H1 (cell line): Measurements from ENCODE around the gene LSG1. TPM values are rescaled to one million over a fixed set of nuclear protein-coding genes. Genes with fewer than 3 reads are reported as not detected.

ENCODE experiments used
- CTCF ChIA-PET: fragments of 300-600 bp; sonication (Branson Sonifier 250); formaldehyde crosslinking; loops from one replicate; lab custom pipeline; 2021; ENCODE audit not compliant: partially characterized antibody; lab: Charles Lee
- POLR2A ChIA-PET: fragments of 300-600 bp; sonication (Branson Sonifier 250); formaldehyde crosslinking; loops from one replicate; lab custom pipeline; 2021; ENCODE audit warnings: inconsistent platforms; ENCODE audit not compliant: partially characterized antibody; lab: Charles Lee
- DNase-seq, 2 experiments: peaks; one replicate each; pipeline versions ENCODE4 v3.0.0 to v3.0.0-alpha.2; 2010 to 2022; ENCODE audit warnings: low spot score in 2 of 2, low read depth in 1 of 2, mixed read lengths in 1 of 2
- FAIRE-seq: peaks from 2 replicates; lab custom pipeline; 2011; peaks lifted over from hg19 to GRCh38; lab: Jason Lieb, UNC
- H2AFZ ChIP-seq: 2 replicates; pipeline ENCODE4 v1.8.1; 2012; ENCODE audit warnings: low read length, inconsistent platforms
- H2AK5ac ChIP-seq: 2 replicates; pipeline ENCODE4 v1.6.1; 2013; ENCODE audit warnings: low read depth, low read length
- H2BK120ac ChIP-seq: replicated peaks from 2 replicates; pipeline ENCODE3; 2013; ENCODE audit warnings: low read depth, low read length, inconsistent platforms
- H2BK12ac ChIP-seq: 2 replicates; pipeline ENCODE4 v1.6.1; 2013; ENCODE audit warnings: low read depth, low read length
- H2BK15ac ChIP-seq: 2 replicates; pipeline ENCODE4 v1.6.1; 2013; ENCODE audit warnings: low read length
- H2BK20ac ChIP-seq: 2 replicates; pipeline ENCODE4 v1.6.1; 2013; ENCODE audit warnings: low read length
- H2BK5ac ChIP-seq: 2 replicates; pipeline ENCODE4 v1.6.1; 2013; ENCODE audit warnings: low read depth, low read length
- H3K14ac ChIP-seq: 2 replicates; pipeline ENCODE4 v1.6.1; 2013; ENCODE audit warnings: inconsistent platforms; ENCODE audit not compliant: insufficient read length
- H3K18ac ChIP-seq: 2 replicates; pipeline ENCODE4 v1.6.1; 2013; ENCODE audit warnings: low read length; ENCODE audit errors: extremely low read depth
- H3K23ac ChIP-seq: 2 replicates; pipeline ENCODE4 v1.6.1; 2013; ENCODE audit warnings: inconsistent platforms; ENCODE audit not compliant: insufficient read length
- H3K23me2 ChIP-seq: 2 replicates; pipeline ENCODE4 v1.6.1; 2013; ENCODE audit warnings: low read depth, low read length
- H3K27ac ChIP-seq: 2 replicates; pipeline ENCODE4 v1.6.1; 2011; ENCODE audit warnings: low read depth, low read length, inconsistent platforms
- H3K27me3 ChIP-seq, 4 experiments: replicated peaks in 1 of 4; 1 replicate in 1 of 4; 2 replicates in 3 of 4; pipeline versions ENCODE4 v1.6.1 to v1.8.1; 2011 to 2013; ENCODE audit warnings: low read length in 3 of 4, mild to moderate bottlenecking in 3 of 4, inconsistent platforms in 2 of 4, mixed read lengths in 2 of 4, moderate library complexity in 1 of 4; ENCODE audit not compliant: control insufficient read depth in 3 of 4, insufficient read depth in 3 of 4; ENCODE audit errors: extremely low read depth in 1 of 4
- H3K36me3 ChIP-seq, 4 experiments: 2 replicates each; pipeline versions ENCODE4 v1.6.1 to v1.8.1; 2011 to 2013; ENCODE audit warnings: mild to moderate bottlenecking in 4 of 4, low read length in 3 of 4, moderate library complexity in 2 of 4, control low read depth in 1 of 4, inconsistent platforms in 1 of 4; ENCODE audit not compliant: insufficient read depth in 4 of 4, control insufficient read depth in 2 of 4
- H3K4ac ChIP-seq: replicated peaks from 2 replicates; pipeline ENCODE3; 2013; ENCODE audit warnings: low read length, low read depth, mixed read lengths, inconsistent platforms; ENCODE audit not compliant: insufficient read length
- H3K4me1 ChIP-seq, 4 experiments: replicated peaks in 1 of 4; 1 replicate in 1 of 4; 2 replicates in 3 of 4; pipeline versions ENCODE4 v1.6.1 to v1.8.1; 2011 to 2013; ENCODE audit warnings: low read length in 3 of 4, inconsistent platforms in 2 of 4, mixed read lengths in 1 of 4; ENCODE audit not compliant: insufficient read depth in 4 of 4, control insufficient read depth in 3 of 4
- H3K4me2 ChIP-seq, 2 experiments: 2 replicates each; pipeline versions ENCODE4 v1.6.1 to v1.8.1; 2011 to 2013; ENCODE audit warnings: low read depth in 2 of 2, low read length in 2 of 2, control low read depth in 1 of 2, inconsistent platforms in 1 of 2, mild to moderate bottlenecking in 1 of 2; ENCODE audit not compliant: insufficient read depth in 1 of 2
- H3K4me3 ChIP-seq, 4 experiments: fragments of 200-600, 300-600 bp in 1 of 4; sonication (generic), shearing (Covaris generic), sonication (Bioruptor Twin) in 1 of 4; 2 replicates each; pipeline versions ENCODE4 v1.5.1 to v1.8.1; 2011 to 2016; ENCODE audit warnings: low read length in 4 of 4, low read depth in 3 of 4, control low read depth in 2 of 4, inconsistent platforms in 2 of 4, mild to moderate bottlenecking in 2 of 4, mixed read lengths in 1 of 4, moderate library complexity in 1 of 4; ENCODE audit not compliant: insufficient read depth in 2 of 4; ENCODE audit errors: extremely low read depth in 1 of 4
- H3K56ac ChIP-seq: replicated peaks from 2 replicates; pipeline ENCODE3; 2013; ENCODE audit warnings: low read depth, mild to moderate bottlenecking, mixed read lengths, low read length, inconsistent platforms; ENCODE audit not compliant: insufficient read length
- H3K79me1 ChIP-seq: 2 replicates; pipeline ENCODE4 v1.6.1; 2013; ENCODE audit warnings: low read depth, low read length, control low read depth
- H3K79me2 ChIP-seq, 2 experiments: 2 replicates each; pipeline versions ENCODE4 v1.6.1 to v1.8.1; 2012 to 2013; ENCODE audit warnings: low read length in 2 of 2, mild to moderate bottlenecking in 2 of 2, inconsistent platforms in 1 of 2; ENCODE audit not compliant: insufficient read depth in 2 of 2, control insufficient read depth in 1 of 2
- H3K9ac ChIP-seq, 4 experiments: replicated peaks in 1 of 4; 1 replicate in 1 of 4; 2 replicates in 3 of 4; pipeline versions ENCODE4 v1.6.1 to v1.8.1; 2011 to 2013; ENCODE audit warnings: low read depth in 3 of 4, low read length in 3 of 4, control low read depth in 2 of 4, mild to moderate bottlenecking in 2 of 4, moderate library complexity in 2 of 4, inconsistent platforms in 1 of 4; ENCODE audit errors: extremely low read depth in 1 of 4
- H3K9me3 ChIP-seq, 2 experiments: 2 replicates each; pipeline versions ENCODE4 v1.6.1 to v1.8.1; 2012 to 2013; ENCODE audit warnings: mild to moderate bottlenecking in 2 of 2, moderate library complexity in 2 of 2, control low read depth in 1 of 2, inconsistent platforms in 1 of 2, low read depth in 1 of 2, low read length in 1 of 2, mixed read lengths in 1 of 2; ENCODE audit not compliant: insufficient read depth in 2 of 2
- H4K20me1 ChIP-seq, 2 experiments: replicated peaks in 1 of 2; 2 replicates each; pipeline versions ENCODE3 to v1.8.1; 2011 to 2013; ENCODE audit warnings: inconsistent platforms in 2 of 2, low read length in 2 of 2, mild to moderate bottlenecking in 1 of 2; ENCODE audit not compliant: insufficient read depth in 2 of 2, control insufficient read depth in 1 of 2
- H4K5ac ChIP-seq: 2 replicates; pipeline ENCODE4 v1.6.1; 2013; ENCODE audit warnings: low read length, low read depth, mixed read lengths, inconsistent platforms; ENCODE audit not compliant: insufficient read length
- H4K8ac ChIP-seq: 2 replicates; pipeline ENCODE4 v1.8.0; 2013; ENCODE audit warnings: mild to moderate bottlenecking, moderate library complexity, low read length, inconsistent platforms; ENCODE audit not compliant: insufficient read depth; ENCODE audit errors: extremely low read depth
- H4K91ac ChIP-seq: replicated peaks from 2 replicates; pipeline ENCODE3; 2013; ENCODE audit warnings: low read length, mixed read lengths, inconsistent platforms; ENCODE audit not compliant: insufficient read length
- MAFK ChIP-seq: IDR thresholded peaks from 2 replicates; pipeline ENCODE4 v1.6.1; 2012; ENCODE audit warnings: low read depth, mild to moderate bottlenecking, improper control_type of control experiment, low read length
- SP1 ChIP-seq: IDR thresholded peaks from 2 replicates; pipeline ENCODE4 v1.6.1; 2011; ENCODE audit warnings: low read depth, low read length
- WGBS, 2 experiments: shearing (Covaris generic) in 1 of 2; methylation state at CpG; one replicate each; pipeline versions ENCODE4 v1.1.6 to v1.1.7; 2013 to 2015; ENCODE audit warnings: low lambda C conversion rate in 2 of 2, mixed read lengths in 2 of 2, inconsistent platforms in 1 of 2, low coverage in 1 of 2, missing lambda C conversion rate in 1 of 2; ENCODE audit not compliant: insufficient replicate concordance in 2 of 2, insufficient coverage in 1 of 2, insufficient read length in 1 of 2; ENCODE audit errors: extremely low coverage in 1 of 2, missing lambda C conversion rate in 1 of 2; 5-methylcytosine and 5-hydroxymethylcytosine counted together
- polyA plus RNA-seq, 7 experiments: library from polyadenylated mRNA; depleted of rRNA in 3 of 7; stranded (reverse) in 5 of 7; unstranded in 2 of 7; fragments of >200 nt in 5 of 7; fragments of 200-250 nt in 2 of 7; gene quantifications; 1 replicate in 5 of 7; 2 replicates in 1 of 7; 4 replicates in 1 of 7; pipeline versions ENCODE4 v1.2.1 to v1.2.3, GENCODE V29; 2011 to 2013; ENCODE audit warnings: missing spikeins in 2 of 7, mixed read lengths in 2 of 7
- total RNA-seq: library from RNA; stranded (reverse); fragmentation: NEBNext Ultra II Directional; extraction: Animal tissue kit (Norgen Biotek cat#: 25700); gene quantifications from 2 replicates; pipeline ENCODE4 v1.2.1, GENCODE V29; 2021

The LSG1 gene
- total and polyA plus RNA-seq, 2 of the 8 experiments (the other 6 are each of a cell fraction or from before 2014, with no cell fraction given), result 23.7 to 47.6 TPM

- Histone ChIP-seq H2BK5ac (no peak overlapping the region), H3K27ac (no peak overlapping the region), H2BK12ac (no peak overlapping the region), H3K79me1 (no peaks in the 10 kb centered on the region; the same call in 1 of the 2 replicates), H2AK5ac (no peak overlapping the region), H2AFZ (no peak overlapping the region), H3K18ac (no peak overlapping the region), H3K4me1 (no peaks in the 10 kb centered on the region; a peak in 1 of 7 replicates), H2BK15ac (no peak overlapping the region), H2BK20ac (no peak overlapping the region), H4K5ac (no peak overlapping the region), H4K8ac (no peak overlapping the region), H3K79me2 (no peaks in the 10 kb centered on the region), H3K56ac (no peak overlapping the region), H3K4me2 (no peak overlapping the region), H3K4me3 (no peak overlapping the region), H3K23me2 (no peaks in the 10 kb centered on the region), H4K91ac (no peak overlapping the region), H3K4ac (no peak overlapping the region), H2BK120ac (no peak overlapping the region), H4K20me1 (peaks cover 0 to 3% of the 10 kb centered on the region in 2 experiments), H3K27me3 (no peaks in the 10 kb centered on the region), H3K9me3 (no peaks in the 10 kb centered on the region), H3K23ac (no peak overlapping the region), H3K36me3 (peaks cover 0 to 3% (median 0%) of the 10 kb centered on the region in 4 experiments; a peak in 1 of 8 replicates), H3K9ac (no peak overlapping the region), H3K14ac (no peak overlapping the region)
- POLR2A ChIA-PET, result interaction anchor here (1.0 kb wide), 1 partner anchor 10 kb away, joined by 3 read pairs; no protein-coding TSS in a partner anchor
- TF ChIP-seq SP1 (no peak), MAFK (no peak)
- 89% methylated on average over 6 of the region's 7 CpGs; no CpG with 5 or more reads in 1 of the 2 experiments for WGBS, 2 experiments
- FAIRE-seq (no peak), DNase-seq (no peak)
- CTCF ChIA-PET, result interaction anchor here (2.0 kb wide), 1 partner anchor 15 kb away, joined by 8 read pairs; no protein-coding TSS in a partner anchor
Measured at GRCh38 chr3:194620196-194620595, 51.8 kb downstream of the LSG1 start.
